Smooth muscle cell (in vitro differentiated cells): ENCODE measurements around the gene SRPRA. TPM values are rescaled to one million over a fixed set of nuclear protein-coding genes. Genes with fewer than 3 reads are reported as not detected.
"Not testable (repeated sequence)": the region's sequence is repeated elsewhere in the genome, so short reads cannot be mapped to it uniquely, and the experiment has no call there.

Experiments used
- DNase-seq: peaks from one replicate; lab custom pipeline; 2025; ENCODE audit not compliant: unreplicated experiment; lab: John Stamatoyannopoulos, UW
- H2AFZ ChIP-seq: fragments of 200-600 bp; sonication (generic); 2 replicates; pipeline ENCODE4 v1.6.0; 2016; ENCODE audit warnings: antibody characterized with exemption, low read depth, mild to moderate bottlenecking
- H3F3A ChIP-seq: fragments of 200-600 bp; sonication (generic); 2 replicates; pipeline ENCODE4 v1.6.0; 2017; ENCODE audit warnings: antibody characterized with exemption, low read depth
- H3K27ac ChIP-seq: fragments of 200-600 bp; sonication (generic); 2 replicates; pipeline ENCODE4 v1.5.1; 2016; ENCODE audit warnings: low read depth, mild to moderate bottlenecking
- H3K27me3 ChIP-seq: fragments of 200-600 bp; sonication (generic); 2 replicates; pipeline ENCODE4 v1.6.1; 2016; ENCODE audit warnings: low read depth, mild to moderate bottlenecking
- H3K36me3 ChIP-seq: fragments of 200-600 bp; sonication (generic); 2 replicates; pipeline ENCODE4 v1.5.1; 2016; ENCODE audit warnings: low read depth
- H3K4me1 ChIP-seq: fragments of 200-600 bp; sonication (generic); 2 replicates; pipeline ENCODE4 v1.5.1; 2016; ENCODE audit warnings: low read depth
- H3K4me2 ChIP-seq: fragments of 200-600 bp; sonication (generic); 2 replicates; pipeline ENCODE4 v1.6.0; 2016; ENCODE audit warnings: mild to moderate bottlenecking
- H3K4me3 ChIP-seq: fragments of 200-600 bp; sonication (generic); 2 replicates; pipeline ENCODE4 v1.5.1; 2016; ENCODE audit warnings: mild to moderate bottlenecking
- H3K79me2 ChIP-seq: fragments of 200-600 bp; sonication (generic); 2 replicates; pipeline ENCODE4 v1.6.0; 2016; ENCODE audit warnings: low read depth, mild to moderate bottlenecking
- H3K9ac ChIP-seq: fragments of 200-600 bp; sonication (generic); 2 replicates; pipeline ENCODE4 v1.6.0; 2016; ENCODE audit warnings: low read depth
- H3K9me3 ChIP-seq: fragments of 200-600 bp; sonication (generic); replicated peaks from 2 replicates; pipeline ENCODE4 v1.5.1; 2016; ENCODE audit warnings: low read depth
- H4K20me1 ChIP-seq: fragments of 200-600 bp; sonication (generic); 2 replicates; pipeline ENCODE4 v1.6.0; 2016; ENCODE audit warnings: low read depth
- WGBS: methylation state at CpG from one replicate; pipeline ENCODE4 v1.1.7; 2016; ENCODE audit warnings: low lambda C conversion rate; 5-methylcytosine and 5-hydroxymethylcytosine counted together
- polyA plus RNA-seq: library from polyadenylated mRNA; unstranded; fragments of >200 nt; fragmentation: Nextera tagmentation; extraction: Ambion mirVana; gene quantifications from 2 replicates; pipeline ENCODE4 v1.2.1, GENCODE V29; 2016
- total RNA-seq: library from RNA; depleted of rRNA; stranded (reverse); fragments of >200 nt; gene quantifications from 2 replicates; pipeline ENCODE4 v1.2.3, GENCODE V29; 2014
- TF ChIP-seq, protein P1 (sequence below): fragments of 200-600 bp; sonication (generic); IDR thresholded peaks from 2 replicates; pipeline ENCODE4 v1.5.1; 2017; ENCODE audit warnings: borderline replicate concordance, mild to moderate bottlenecking, antibody characterized with exemption; ENCODE audit not compliant: insufficient read depth, poor library complexity, severe bottlenecking

The SRPRA gene
- total and polyA plus RNA-seq, 2 experiments from 2014 or later, result 106 to 115 TPM

DNA sequence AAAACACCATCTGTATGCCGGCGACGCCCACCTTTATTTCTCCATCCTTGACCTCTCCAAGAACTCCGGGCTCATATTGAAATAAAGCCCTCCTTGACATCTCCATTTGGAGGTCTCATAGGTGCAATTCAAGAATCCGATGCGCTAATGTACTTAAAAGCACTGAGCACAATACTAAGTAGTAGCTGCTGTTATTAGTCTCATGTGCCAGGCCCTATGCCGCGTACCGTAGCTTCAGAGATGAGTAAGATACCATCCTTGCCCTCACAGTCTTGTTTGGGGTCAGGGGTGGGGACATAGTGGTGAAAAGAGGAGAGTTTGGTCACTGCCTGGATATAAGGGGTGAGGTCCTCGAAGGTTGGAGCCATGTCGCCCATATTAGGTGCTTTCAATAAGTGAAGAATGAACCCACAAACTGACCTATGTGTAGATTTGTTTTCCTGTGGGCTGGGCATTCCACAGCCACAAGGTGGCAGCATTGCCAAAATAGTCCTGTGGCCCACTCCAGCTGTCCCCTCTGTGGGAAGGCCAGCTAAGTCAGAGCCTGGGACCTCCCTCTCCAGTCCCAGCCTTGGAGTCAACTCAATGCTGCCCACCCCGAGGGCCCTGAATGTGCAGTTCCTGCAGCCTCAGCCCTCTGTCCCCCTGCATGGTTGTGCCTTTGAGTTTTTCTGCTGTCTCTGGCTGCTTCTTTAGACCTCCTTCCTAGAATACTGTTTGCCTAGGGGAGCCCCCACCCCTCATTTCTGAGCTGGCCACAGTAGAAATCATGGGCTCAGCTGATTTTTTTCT lies 41.7 kb upstream of the SRPRA start:
- Histone ChIP-seq H3K79me2 (no peaks in the 10 kb centered on the region), H4K20me1 (no peaks in the 10 kb centered on the region), H3K9me3 (no peaks in the 10 kb centered on the region), H3K27me3 (no peaks in the 10 kb centered on the region), H3K4me1 (peaks cover 4% of the 10 kb centered on the region), H3K36me3 (no peaks in the 10 kb centered on the region), H3K4me2 (peak overlapping the region; percentile 68), H3K9ac (no peak overlapping the region), H3K27ac (peak overlapping the region; percentile 56), H3F3A (peaks cover 13% of the 10 kb centered on the region), H3K4me3 (no peak overlapping the region), H2AFZ (no peak overlapping the region)
- WGBS, result 75% methylated on average over 12 of the region's 12 CpGs
- TF ChIP-seq, protein P1, sequence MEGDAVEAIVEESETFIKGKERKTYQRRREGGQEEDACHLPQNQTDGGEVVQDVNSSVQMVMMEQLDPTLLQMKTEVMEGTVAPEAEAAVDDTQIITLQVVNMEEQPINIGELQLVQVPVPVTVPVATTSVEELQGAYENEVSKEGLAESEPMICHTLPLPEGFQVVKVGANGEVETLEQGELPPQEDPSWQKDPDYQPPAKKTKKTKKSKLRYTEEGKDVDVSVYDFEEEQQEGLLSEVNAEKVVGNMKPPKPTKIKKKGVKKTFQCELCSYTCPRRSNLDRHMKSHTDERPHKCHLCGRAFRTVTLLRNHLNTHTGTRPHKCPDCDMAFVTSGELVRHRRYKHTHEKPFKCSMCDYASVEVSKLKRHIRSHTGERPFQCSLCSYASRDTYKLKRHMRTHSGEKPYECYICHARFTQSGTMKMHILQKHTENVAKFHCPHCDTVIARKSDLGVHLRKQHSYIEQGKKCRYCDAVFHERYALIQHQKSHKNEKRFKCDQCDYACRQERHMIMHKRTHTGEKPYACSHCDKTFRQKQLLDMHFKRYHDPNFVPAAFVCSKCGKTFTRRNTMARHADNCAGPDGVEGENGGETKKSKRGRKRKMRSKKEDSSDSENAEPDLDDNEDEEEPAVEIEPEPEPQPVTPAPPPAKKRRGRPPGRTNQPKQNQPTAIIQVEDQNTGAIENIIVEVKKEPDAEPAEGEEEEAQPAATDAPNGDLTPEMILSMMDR, result peak; percentile 92
- peak; percentile 36 for DNase-seq

DNA sequence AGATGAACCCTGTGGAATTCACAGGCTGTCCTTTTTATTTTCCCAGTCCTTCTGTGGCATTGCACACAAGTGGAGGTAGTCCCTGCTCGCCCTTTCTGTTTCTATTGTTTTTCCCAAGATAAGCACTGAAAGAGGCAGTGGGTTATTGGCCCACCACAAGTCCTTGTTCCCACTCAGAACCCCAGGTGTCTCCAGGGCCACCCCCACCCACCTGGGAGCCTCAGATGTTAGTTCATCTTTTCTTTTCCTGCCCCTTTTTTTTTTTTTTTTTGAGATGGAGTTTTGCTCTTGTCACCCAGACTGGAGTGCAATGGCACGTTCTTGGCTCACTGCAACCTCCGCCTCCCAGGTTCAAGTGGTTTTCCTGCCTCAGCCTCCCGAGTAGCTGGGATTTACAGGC lies 40.1 kb upstream of the SRPRA start:
- H3K4me2 ChIP-seq, H3K9me3 ChIP-seq, DNase-seq, H3K9ac ChIP-seq, H3K4me3 ChIP-seq, H3K79me2 ChIP-seq, H2AFZ ChIP-seq, H3K27ac ChIP-seq, H4K20me1 ChIP-seq, H3K36me3 ChIP-seq, H3K27me3 ChIP-seq: not testable (repeated sequence)
- WGBS, result 100% methylated on average over 4 of the region's 4 CpGs
- Histone ChIP-seq H3F3A (peaks cover 13% of the 10 kb centered on the region), H3K4me1 (peaks cover 11% of the 10 kb centered on the region)

- Histone ChIP-seq H3K4me1 (peaks cover 14% of the 10 kb centered on the region), H3K27me3 (no peaks in the 10 kb centered on the region), H3F3A (peaks cover 13% of the 10 kb centered on the region), H3K36me3 (no peaks in the 10 kb centered on the region), H3K4me3 (no peak overlapping the region), H3K27ac (peak overlapping the region; percentile 45), H3K9ac (no peak overlapping the region), H3K9me3 (no peaks in the 10 kb centered on the region), H3K4me2 (peak overlapping the region; percentile 35), H2AFZ (no peak overlapping the region), H4K20me1 (no peaks in the 10 kb centered on the region), H3K79me2 (peaks cover 2% of the 10 kb centered on the region)
- WGBS, result 27% methylated on average over 4 of the region's 4 CpGs
- no peak for DNase-seq
- TF ChIP-seq, protein P1, result no peak
These were observed 39.6 kb upstream of the SRPRA start for GRCh38 chr11:126308271-126308671.

DNA sequence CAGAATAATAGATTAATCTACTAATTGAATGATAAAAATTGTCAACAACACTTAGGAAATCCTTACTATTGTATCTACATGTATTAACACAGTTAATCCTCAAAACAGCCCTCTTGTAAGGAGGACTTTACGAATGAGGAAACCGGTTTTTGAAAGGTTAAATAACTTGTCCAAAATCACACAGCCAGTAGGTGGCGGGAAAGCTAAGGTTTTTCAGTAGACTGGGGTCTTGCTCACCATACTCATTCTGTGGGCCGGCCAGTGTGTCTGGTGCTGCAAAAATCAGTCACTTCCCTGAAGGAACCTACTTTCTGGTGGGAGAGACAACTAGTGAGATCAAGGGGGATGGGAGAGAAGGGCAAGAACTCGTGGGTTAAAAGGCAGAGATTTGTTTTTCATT lies 39.0 kb upstream of the SRPRA start:
- Histone ChIP-seq H3K9ac (no peak overlapping the region), H3K4me1 (peaks cover 18% of the 10 kb centered on the region), H4K20me1 (no peaks in the 10 kb centered on the region), H3K27ac (peak overlapping the region; percentile 45), H3K27me3 (no peaks in the 10 kb centered on the region), H2AFZ (no peak overlapping the region), H3K79me2 (peaks cover 3% of the 10 kb centered on the region), H3F3A (peaks cover 13% of the 10 kb centered on the region), H3K4me2 (peak overlapping the region; percentile 35), H3K4me3 (no peak overlapping the region), H3K9me3 (no peaks in the 10 kb centered on the region), H3K36me3 (no peaks in the 10 kb centered on the region)
- no peak for DNase-seq
- 21% methylated on average over 5 of the region's 5 CpGs for WGBS
- TF ChIP-seq, protein P1, result peak; percentile 48
